Stimulated activated CD4-positive, alpha-beta T cell treated with anti-CD3 and anti-CD28 coated beads, Interleukin-1b, Interleukin-23, amount 100 ng/mL, for 1 hour (primary cell): ENCODE data around the gene ICA1.

ENCODE experiments used
- DNase-seq, 2 donors: peaks; one replicate each; pipeline ENCODE4 v3.0.0-alpha.2; 2020; ENCODE audit warnings: low read depth in 2 of 2

ICA1 gene

GRCh38 chr7:8228068-8228467 lies 33.9 kb downstream of the ICA1 start:
- no peak for DNase-seq

GRCh38 chr7:8227261-8227660 lies 34.7 kb downstream of the ICA1 start:
- no peak for DNase-seq

- DNase-seq, result no peak
These were observed 35.5 kb downstream of the ICA1 start for GRCh38 chr7:8226501-8226900.

- DNase-seq, result no peak
These were observed 40.4 kb downstream of the ICA1 start for GRCh38 chr7:8221567-8221966.

- DNase-seq, result no peak
These were observed 40.9 kb downstream of the ICA1 start for GRCh38 chr7:8221101-8221495.

- DNase-seq, result no peak
These were observed 41.4 kb downstream of the ICA1 start for GRCh38 chr7:8220376-8221100.

- no peak for DNase-seq
These were observed 44.5 kb downstream of the ICA1 start for GRCh38 chr7:8217200-8218068.

- no peak for DNase-seq
These were observed 45.7 kb downstream of the ICA1 start for GRCh38 chr7:8216334-8216690.

GRCh38 chr7:8215648-8216333 lies 46.2 kb downstream of the ICA1 start:
- no peak for DNase-seq

- no peak for DNase-seq
These were observed 47.6 kb downstream of the ICA1 start for GRCh38 chr7:8214244-8214824.

GRCh38 chr7:8213381-8213780 lies 48.6 kb downstream of the ICA1 start:
- no peak for DNase-seq

GRCh38 chr7:8212638-8213037 lies 49.3 kb downstream of the ICA1 start:
- no peak for DNase-seq

GRCh38 chr7:8211725-8212096 lies 50.3 kb downstream of the ICA1 start:
- DNase-seq, result no peak

- DNase-seq, result no peak
These were observed 50.9 kb downstream of the ICA1 start for GRCh38 chr7:8210845-8211724.

GRCh38 chr7:8209353-8209752 lies 52.6 kb downstream of the ICA1 start:
- DNase-seq, result no peak

- no peak for DNase-seq
These were observed 53.2 kb downstream of the ICA1 start for GRCh38 chr7:8208816-8209215.

- no peak for DNase-seq
These were observed 55.0 kb downstream of the ICA1 start for GRCh38 chr7:8206956-8207355.

- no peak for DNase-seq
These were observed 56.4 kb downstream of the ICA1 start for GRCh38 chr7:8205537-8205936.

- no peak for DNase-seq
These were observed 57.0 kb downstream of the ICA1 start for GRCh38 chr7:8205031-8205387.

GRCh38 chr7:8204339-8205030 lies 57.5 kb downstream of the ICA1 start:
- DNase-seq, result no peak
